HG03097 (cell line): ENCODE measurements around the gene ADAMTS18.
"Not testable (repeated sequence)": the region's sequence is repeated elsewhere in the genome, so short reads cannot be mapped to it uniquely, and the experiment has no call there.

ENCODE experiments used
- ATAC-seq: cut with Tn5 transposase; IDR thresholded peaks from one replicate; pipeline ENCODE4 v1.9.1; 2021; ENCODE audit not compliant: unreplicated experiment, low FRiP score

The ADAMTS18 gene

GRCh38 chr16:77434530-77435271, at the start of gene ADAMTS18:
TSS of gene ADAMTS18 (minus strand) at chr16:77435034. CDS start at chr16:77434695, 339 bp downstream.
- ATAC-seq = no peak

GRCh38 chr16:77480681-77481315, 46.0 kb upstream of the ADAMTS18 start:
- no peak for ATAC-seq

- no peak for ATAC-seq
These were observed 37.4 kb upstream of the ADAMTS18 start for GRCh38 chr16:77472262-77472661.

- no peak for ATAC-seq
These were observed 36.0 kb upstream of the ADAMTS18 start for GRCh38 chr16:77470851-77471250.

GRCh38 chr16:77469634-77470033, 34.8 kb upstream of the ADAMTS18 start:
- no peak for ATAC-seq

GRCh38 chr16:77468831-77469230, 34.0 kb upstream of the ADAMTS18 start:
- ATAC-seq = no peak

- ATAC-seq = no peak
These were observed 33.0 kb upstream of the ADAMTS18 start for GRCh38 chr16:77467821-77468335.

- not testable (repeated sequence) for ATAC-seq
These were observed 28.8 kb upstream of the ADAMTS18 start for GRCh38 chr16:77463659-77464058.

- ATAC-seq = no peak
These were observed 28.1 kb upstream of the ADAMTS18 start for GRCh38 chr16:77462894-77463293.

- no peak for ATAC-seq
These were observed 24.9 kb upstream of the ADAMTS18 start for GRCh38 chr16:77459534-77460254.

GRCh38 chr16:77457046-77457445, 22.2 kb upstream of the ADAMTS18 start:
- ATAC-seq = no peak

- no peak for ATAC-seq
These were observed 17.4 kb upstream of the ADAMTS18 start for GRCh38 chr16:77452243-77452642.

- ATAC-seq = no peak
These were observed 16.1 kb upstream of the ADAMTS18 start for GRCh38 chr16:77450790-77451487.

GRCh38 chr16:77449208-77449607, 14.4 kb upstream of the ADAMTS18 start:
- ATAC-seq = no peak

- ATAC-seq = no peak
These were observed 10.5 kb upstream of the ADAMTS18 start for GRCh38 chr16:77445324-77445723.

- ATAC-seq = no peak
These were observed 9.3 kb upstream of the ADAMTS18 start for GRCh38 chr16:77444147-77444460.

GRCh38 chr16:77443357-77444146, 8.7 kb upstream of the ADAMTS18 start:
- no peak for ATAC-seq

GRCh38 chr16:77442078-77442477, 7.2 kb upstream of the ADAMTS18 start:
- ATAC-seq = no peak

- no peak for ATAC-seq
These were observed 4.3 kb upstream of the ADAMTS18 start for GRCh38 chr16:77439106-77439505.

GRCh38 chr16:77437859-77438258, 3.0 kb upstream of the ADAMTS18 start:
- no peak for ATAC-seq
